EL (cell line): Measurements from ENCODE around the gene METAP2.
A peak's percentile ranks its signal among the peaks of the same experiment; 100 is the strongest.
"Not testable (repeated sequence)": the region's sequence is repeated elsewhere in the genome, so short reads cannot be mapped to it uniquely, and the experiment has no call there.

Source experiments
- DNase-seq: peaks from one replicate; pipeline ENCODE4 v3.0.0-alpha.2; 2016

Gene METAP2

DNA sequence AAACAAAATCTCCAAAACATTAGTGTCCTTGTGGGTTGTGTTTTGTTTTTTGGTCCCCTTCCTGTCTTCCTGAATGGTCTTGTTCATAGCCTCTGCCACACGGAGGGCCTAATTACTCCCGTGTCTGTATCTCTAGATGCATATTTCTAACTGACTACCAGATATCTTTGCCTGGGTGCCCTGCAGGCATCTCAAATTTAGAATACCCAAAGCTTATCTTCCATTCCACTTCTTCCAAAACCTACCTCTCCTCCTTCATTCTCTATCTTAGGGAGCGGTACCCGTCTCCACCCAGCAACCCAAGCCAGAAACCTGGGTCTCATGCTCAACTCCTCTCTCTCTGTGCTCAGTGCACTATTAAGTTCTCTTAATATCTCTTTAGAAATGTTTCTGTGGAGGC, 10.9 kb upstream of the METAP2 start:
- DNase-seq: no peak

DNA sequence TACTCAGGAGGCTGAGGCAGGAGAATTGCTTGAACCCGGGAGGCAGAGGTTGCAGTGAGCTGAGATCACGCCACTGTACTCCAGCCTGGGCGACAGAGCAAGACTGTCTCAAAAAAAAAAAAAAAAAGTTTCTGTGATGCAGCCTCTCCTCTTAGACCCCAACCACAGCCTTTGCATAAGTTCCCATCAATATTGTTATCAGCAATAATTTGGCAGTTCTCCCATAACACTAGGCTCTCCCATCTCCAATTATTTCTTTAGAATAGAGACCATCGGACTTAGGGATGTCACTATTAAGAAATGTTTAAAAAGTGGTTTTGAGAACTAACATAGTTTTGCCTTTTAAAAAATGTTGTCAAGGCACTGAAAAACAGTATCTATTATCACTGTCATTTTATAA, 10.2 kb upstream of the METAP2 start:
- DNase-seq: not testable (repeated sequence)

DNA sequence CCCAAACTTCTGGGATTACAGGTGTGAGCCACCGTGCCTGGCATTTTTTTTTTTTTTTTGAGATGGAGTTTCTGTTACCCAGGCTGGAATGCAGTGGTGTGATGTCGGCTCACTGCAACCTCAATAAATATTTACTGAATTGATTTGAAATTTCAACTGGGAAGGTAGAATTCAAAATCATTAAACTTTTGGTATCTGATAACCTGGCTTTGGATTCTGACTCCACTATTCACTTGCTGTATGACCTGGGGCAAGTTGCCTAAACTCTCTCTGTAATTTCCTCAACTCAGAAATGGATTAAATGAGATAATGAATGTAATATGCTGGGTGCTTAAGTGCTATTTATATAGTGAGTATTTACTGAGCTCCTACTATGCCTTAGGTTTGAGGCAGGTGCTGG, 8.7 kb upstream of the METAP2 start:
- no peak for DNase-seq

DNA sequence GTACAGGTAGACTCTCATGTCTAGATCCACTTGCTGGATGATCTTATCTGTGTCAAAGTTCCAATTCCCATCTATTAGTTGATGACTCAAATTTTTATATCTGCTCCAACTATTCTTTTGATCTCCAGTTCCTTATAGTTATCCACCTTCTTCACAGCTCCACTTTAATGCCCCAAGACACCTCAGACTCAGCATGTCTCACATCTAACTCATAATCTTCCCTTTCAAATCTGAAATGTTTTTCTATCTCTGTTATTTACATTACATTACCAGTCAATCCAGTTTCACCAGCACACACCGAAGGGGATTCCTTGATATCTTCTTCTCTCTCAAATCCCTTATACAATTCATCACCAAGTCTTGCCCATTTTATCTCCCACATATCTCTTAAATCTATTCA, 3.7 kb upstream of the METAP2 start:
- DNase-seq: no peak

DNA sequence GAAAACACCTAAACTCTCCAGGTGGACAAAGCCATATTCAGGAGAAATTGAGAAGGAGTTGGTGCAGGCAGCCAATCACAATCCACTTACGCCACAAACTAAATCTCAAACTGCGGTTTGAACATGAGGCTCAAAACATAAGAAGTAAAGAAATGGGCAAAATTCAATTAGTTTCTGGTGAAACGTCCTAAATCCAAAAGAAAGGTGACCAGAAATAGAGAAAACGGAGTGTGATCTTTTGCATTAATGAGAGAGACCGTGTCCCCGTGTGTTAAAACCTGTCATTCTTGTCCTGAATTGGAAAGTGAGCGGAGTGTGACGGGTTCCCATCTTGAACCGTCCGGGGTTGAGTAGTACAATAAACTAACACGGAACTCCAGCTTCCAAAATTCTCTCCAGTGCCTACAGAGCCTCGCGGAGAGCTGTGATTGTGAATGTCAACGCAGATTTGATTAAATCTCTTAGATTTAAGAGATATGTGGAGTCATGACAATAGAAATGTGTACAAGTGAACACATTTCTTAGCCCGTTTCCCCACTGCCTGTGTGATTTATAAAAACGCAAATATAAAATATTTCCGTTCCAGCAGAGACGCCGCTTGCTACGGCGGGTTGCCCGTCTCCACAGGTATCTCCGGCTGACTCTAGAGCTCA, 595 bp upstream of the METAP2 start:
- DNase-seq: peak; percentile 54

DNA sequence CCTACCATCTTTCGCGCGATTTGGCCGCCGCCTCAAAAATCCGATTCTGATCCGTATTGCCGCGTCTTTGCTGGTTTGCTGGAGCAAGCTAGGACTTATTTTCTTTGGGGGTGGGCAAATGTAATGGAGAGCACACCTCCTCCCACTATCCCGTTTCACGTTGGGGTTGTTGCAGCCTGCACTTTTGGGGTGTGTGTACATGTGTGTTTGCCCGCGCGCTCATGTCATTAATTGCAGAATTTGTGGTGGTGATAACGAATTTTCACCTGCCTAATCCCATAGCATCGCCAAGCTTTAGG, 657 bp downstream of the METAP2 start:
- no peak for DNase-seq

DNA sequence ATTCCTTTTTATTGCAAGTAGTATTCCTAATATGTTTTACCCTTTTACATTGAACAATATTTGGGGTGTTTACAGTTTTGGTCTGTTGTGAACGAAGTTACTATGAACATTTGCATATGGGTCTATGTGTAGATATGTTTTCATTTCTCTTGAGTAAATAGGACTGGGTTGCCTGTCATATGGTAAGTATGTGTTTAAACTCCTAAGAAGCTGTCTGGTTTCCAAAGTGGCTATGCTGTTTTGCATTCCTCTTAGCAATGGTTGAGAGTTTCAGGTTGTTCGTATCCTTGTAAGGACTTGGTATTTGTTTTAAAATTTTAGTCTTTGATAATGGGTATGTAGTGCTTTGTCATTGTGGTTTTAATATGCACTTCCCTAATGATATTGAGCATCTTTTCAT, 6.3 kb downstream of the METAP2 start:
- no peak for DNase-seq

DNA sequence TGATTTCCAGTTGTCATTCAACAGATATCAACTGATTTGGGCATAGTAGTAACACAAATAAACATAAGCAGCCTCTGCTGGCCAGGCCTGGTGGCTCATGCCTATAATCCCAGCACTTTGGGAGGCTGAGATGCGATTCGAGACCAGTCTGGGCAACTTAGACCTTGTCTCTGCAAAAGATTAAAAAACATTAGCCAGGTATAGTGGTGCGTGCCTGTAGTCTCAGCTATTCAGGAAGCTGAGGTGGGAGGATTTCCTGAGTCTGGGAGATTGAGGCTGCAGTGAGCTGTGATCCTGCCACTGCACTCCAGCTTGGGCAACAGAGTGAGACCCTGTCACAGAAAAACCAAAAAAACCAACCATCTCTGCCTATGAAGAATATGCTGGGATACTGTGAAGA, 7.1 kb downstream of the METAP2 start:
- no peak for DNase-seq

DNA sequence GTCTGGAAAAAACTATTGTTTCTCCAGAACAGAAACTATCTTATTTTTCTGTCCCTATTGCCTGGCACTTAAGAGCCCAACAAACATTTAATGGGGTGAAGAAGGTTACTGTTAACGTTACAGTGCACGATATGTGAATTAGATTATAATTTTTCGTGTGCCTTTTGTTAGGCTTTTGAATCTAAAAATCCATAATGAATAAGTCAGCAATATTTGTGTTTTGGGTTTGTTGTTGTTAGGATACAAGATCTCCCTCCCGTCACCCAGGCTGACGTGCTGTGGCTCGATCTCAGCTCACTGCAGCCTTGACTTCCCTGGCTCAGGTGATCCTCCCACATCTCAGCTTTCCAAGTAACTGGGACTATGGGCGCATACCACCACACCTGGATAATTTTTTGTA, 7.9 kb downstream of the METAP2 start:
- DNase-seq: no peak

DNA sequence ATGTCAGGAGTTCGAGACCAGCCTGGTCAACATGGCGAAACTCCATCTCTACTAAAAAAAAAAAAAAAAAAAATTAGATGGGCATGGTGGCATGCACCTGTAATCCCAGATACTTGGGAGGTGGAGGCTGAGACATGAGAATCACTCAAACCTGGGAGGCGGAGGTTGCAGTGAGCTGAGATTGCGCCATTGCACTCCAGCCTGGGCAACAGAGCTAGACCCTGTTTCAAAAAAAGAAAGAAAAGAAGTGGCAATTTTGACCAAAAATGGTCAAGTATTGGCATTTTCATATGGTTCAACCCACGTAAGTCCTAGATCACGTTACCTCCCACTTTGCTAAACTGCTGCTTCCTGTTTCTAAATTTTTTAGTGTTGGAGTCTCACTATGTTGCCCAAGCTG, 8.6 kb downstream of the METAP2 start:
- not testable (repeated sequence) for DNase-seq

DNA sequence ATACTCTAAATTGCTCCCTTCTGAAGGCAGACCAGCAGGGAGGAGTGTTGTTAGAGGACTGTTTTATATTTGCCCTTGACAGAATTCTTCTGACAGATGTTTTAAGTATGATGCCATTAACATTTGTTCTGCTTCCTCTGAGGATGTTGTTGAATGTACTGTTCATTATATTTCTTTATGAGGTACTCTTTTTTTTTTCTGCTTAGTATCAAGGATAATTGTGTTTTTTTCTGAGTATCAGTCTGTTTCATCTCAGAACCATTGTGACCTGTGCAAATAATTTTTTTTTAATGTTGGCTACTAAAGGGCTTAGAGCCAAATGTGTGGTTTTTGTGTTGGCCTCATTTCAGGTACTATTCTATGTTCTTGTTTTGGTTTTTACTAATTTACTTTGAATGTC, 10.6 kb downstream of the METAP2 start:
- no peak for DNase-seq

DNA sequence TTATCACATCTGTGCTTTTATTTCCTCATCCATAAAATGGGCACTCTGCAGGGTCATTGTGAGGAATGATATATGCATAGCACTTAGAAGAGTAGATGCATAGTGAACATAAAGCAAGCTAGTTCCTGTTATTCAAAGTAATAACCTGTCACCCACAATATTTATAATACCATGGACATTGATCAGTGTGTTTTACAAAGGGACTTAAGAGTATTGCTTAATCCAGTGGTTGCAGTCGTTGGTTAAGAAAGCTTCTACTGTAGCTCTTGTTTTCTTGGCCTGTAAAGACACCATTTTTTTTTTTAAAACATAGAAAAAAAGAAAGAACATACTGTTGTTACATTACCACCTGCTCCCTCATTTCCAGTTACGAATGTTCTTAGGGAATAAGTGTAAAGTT, 13.1 kb downstream of the METAP2 start:
- no peak for DNase-seq

DNA sequence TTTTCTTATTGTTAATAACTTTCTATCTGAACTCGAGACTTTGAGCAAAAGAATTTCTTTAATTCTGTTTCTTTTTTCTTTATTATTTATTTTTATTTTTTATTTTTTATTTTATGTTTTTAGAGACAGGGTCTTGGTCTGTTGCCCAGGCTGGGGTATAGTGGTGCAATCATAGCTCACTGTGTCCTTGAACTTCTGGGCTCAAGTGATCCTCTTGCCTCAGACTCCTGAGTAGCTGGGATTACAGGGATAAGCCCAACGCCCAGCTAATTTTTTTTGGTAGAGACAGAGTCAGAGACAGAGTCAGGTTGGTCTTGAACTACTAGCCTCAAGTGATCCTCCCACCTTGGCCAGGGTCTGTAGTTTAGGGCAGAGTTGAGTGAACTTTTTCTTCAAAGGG, 18.5 kb downstream of the METAP2 start:
- DNase-seq: no peak

DNA sequence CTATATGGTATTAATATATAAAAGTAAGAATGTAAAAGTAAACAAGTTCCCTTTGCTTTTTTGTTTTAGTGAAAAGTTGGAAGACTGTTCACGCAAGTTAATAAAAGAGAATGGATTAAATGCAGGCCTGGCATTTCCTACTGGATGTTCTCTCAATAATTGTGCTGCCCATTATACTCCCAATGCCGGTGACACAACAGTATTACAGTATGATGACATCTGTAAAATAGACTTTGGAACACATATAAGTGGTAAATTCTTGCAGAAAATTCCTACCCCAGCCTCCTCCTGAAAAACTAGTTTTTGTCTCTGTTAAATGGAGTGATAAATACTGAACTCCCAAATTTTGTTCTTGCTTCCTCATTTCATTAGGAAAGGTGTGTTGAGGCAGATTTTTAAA, 20.9 kb downstream of the METAP2 start:
- DNase-seq: no peak

DNA sequence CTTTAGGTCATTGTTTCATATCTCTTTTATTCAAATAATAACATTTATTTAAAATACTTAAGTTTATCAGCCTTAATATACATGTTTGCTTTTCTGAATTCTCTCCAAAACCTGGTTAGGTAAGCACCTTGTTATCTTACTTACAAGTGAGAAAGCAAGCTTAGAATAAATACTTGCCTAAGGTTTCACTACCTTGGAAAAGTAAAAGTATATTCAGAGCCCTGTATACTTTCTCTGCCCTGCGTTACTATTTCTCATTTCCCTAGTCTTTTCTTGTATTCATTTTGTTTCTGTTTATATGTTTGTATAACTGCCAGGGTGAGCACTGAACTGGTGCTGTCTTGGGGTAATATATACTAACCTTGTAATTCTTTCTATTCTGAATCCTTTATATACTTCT, 21.5 kb downstream of the METAP2 start:
- no peak for DNase-seq

DNA sequence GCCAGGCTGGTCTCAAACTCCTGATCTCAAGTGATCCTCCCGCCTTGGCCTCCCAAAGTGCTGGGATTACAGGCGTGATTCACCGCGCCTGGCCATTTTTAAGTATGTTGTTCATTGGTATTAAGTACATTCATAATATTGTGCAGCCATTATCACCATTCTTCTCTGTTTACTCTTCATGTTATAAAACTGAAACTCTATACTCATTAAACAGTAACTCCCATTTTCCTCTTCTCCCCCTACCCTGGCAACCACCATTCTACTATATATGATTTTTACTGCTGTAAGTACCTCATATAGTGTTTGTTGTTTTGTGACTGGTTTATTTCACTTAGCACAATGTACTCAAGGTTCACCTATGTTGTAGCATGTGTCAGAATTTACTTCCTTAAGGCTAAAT, 23.1 kb downstream of the METAP2 start:
- no peak for DNase-seq

DNA sequence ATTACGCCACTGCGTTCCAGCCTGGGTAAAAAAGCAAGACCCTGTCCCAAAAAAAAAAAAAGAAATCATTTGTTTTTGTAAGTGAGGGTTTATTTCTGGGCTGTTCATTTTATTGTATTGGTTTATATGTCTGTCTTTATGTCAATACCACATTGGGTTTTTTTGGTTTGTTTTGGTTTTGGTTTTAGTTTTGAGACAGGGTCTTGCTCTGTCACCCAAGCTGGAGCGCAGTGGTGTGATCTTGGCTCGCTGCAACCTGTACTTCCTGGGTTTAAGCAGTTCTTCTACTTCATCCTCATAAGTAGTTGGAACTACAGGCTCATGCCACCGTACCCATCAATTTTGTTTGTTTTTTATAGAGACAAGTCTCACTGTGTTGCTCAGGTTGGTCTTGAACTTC, 25.0 kb downstream of the METAP2 start:
- no peak for DNase-seq

DNA sequence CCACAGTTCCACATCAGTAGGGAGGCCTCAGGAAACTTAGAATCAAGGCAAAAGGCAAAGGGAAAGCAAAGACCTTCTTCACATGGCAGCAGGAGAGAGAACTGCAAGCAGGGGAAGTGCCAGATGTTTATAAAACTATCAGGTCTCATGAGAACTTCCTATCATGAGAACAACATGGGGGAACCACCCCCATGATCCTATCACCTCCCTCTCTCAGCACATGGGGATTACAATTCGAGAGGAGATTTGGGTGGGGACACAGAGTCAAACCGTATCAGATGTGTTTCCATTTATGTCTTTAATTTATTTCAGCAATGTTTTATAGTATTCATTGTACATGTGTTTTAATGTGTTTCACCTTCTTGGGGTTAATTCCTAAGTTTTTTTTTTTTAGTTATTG, 25.8 kb downstream of the METAP2 start:
- DNase-seq: no peak

DNA sequence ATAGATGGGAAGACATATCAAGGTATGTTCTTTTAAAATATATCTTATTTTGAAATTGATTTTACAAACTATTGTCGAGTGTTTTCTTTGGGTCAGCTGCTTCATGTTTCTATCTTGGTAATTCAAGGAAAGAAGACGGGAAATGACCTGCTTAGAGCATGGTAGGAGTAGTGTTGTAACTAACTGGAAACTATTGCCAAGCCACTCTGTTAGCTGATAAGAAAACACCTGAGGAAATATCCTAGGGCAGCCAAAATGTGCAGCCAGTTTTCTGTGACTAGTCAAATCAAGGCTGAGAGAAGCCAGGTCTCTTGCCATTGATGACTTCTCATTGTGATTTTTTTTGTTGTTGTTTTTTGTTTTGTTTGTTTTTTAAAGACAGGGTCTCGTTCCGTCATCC, 30.2 kb downstream of the METAP2 start:
- no peak for DNase-seq

DNA sequence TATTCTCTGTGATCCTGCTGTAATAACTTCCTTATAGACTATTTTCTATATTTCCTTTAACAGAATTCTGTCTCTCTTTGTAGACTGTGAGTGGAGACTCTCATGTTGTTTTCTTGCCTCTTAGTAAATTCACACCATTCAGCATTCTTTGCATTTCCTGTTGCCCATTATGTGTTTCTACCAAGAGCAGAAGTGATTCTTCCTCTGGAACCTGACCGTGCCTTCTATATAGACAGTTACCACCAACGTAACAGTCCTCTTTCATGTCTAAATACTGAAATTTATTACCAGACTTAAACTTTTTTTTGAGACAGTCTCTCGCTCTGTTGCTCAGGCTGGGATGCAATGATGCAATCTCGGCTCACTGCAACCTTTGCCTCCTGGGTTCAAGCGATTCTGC, 31.1 kb downstream of the METAP2 start:
- no peak for DNase-seq

DNA sequence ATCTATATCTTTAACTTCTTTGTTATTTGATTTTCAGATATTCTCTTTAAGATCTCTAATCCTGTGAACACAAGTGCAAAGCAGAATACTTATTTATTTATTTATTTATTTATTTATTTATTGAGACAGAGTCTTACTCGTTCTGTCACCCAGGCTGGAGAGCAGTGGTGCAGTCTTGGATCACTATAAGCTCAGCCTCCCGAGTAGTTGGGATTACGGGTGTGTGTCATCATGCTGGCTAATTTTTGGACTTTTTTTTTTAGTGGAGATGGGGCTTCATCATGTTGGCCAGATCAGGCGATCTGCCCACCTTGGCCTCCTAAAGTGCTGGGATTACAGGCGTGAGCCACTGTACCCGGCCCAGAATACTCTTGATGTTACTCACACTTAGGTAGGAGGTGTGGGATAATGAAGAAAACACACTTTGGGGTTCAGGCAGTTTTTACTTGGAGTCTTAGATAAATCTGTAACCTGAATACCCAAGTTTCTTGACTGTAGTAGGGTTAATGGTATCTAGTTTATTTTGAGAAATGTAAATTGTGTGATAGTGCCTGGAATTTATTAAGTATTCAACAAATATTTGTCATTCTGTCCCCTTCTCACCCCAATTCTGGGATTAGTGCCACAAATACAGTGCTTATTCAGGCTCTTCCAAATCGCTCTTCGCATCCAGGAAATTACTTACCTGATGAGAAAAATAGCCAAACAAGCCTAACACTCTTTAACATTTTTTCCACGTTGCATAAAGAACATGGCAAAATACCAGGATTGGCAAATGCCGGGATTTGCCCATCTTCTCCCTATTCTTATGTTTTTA, 33.0 kb downstream of the METAP2 start:
- DNase-seq: no peak

DNA sequence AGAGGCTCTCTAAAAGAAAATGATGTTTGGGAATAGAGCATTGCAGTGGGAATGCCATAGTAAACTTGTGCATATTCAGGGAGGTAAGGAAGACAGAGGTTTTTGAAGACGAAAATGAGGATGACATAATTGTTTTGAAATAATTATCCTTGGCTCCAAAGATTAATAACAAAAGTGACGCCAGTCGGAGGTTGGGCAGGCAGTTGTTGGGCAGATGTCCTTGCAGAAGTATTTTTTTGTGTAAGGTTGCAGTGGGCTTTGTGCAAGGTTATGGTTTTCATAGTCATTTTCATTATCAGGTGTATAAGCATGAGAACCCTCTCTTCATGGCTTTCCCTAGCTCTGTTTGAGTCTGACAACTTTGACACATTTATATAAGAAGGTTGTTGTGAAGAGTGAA, 35.3 kb downstream of the METAP2 start:
- no peak for DNase-seq

DNA sequence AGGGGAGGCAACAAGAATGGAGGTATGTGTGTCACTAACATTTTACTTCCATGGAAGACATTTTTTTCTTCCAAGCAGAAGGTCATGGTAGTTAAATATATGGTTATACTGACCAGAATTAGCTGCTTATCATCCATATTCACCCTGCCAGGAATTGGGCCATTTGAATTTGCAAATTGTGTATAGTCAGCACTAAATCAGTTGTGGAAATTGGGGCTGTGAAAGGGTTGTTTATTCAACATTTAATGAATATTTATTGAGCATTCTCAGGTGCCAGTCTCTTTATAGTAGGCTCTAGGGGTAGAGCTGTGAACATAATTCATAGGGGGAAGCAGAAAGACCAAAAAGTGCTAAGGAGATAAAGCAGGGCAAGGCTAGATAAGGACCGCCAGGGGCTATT, 38.0 kb downstream of the METAP2 start:
- DNase-seq: no peak

DNA sequence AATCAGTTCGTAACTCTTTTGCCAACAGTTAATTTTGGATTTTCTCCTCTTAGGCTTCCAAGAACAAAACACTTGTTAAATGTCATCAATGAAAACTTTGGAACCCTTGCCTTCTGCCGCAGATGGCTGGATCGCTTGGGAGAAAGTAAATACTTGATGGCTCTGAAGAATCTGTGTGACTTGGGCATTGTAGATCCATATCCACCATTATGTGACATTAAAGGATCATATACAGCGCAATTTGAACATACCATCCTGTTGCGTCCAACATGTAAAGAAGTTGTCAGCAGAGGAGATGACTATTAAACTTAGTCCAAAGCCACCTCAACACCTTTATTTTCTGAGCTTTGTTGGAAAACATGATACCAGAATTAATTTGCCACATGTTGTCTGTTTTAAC, 39.6 kb downstream of the METAP2 start:
- DNase-seq: no peak

DNA sequence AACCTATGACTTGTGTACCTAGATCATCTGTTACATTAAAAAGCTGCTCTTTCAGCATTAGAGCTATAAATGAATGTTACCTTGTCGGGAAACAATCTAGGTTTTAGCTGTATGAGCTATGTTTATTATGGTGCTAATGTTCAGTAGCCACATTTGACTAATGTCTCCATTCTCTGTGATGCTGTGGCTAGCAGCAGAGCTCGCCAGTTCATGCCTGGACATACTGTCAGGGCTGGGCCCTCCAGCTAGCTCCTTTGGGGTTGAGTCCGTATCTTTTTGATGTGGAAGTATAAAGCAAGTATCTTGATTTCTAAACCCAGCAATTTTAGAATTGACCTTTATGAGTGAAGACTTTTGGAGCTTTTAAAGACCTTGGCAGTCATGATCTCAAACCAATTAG, 41.2 kb downstream of the METAP2 start:
- DNase-seq: no peak
